Thyroid gland (tissue), 4 donors: ENCODE measurements around the gene FBXO41.

ENCODE experiments used
- CTCF ChIP-seq, 6 experiments: fragments of 200-600 bp in 3 of 6; fragments of 450-650 bp in 3 of 6; sonication (generic) in 3 of 6; IDR thresholded peaks; one replicate each; pipeline ENCODE4 v1.5.1; 2016 to 2019; ENCODE audit warnings: antibody characterized with exemption in 6 of 6, mild to moderate bottlenecking in 2 of 6, inconsistent platforms in 1 of 6, moderate library complexity in 1 of 6
- POLR2A ChIP-seq, 2 donors: fragments of 450-650 bp; IDR thresholded peaks; one replicate each; pipeline ENCODE4 v1.6.1; 2017; ENCODE audit warnings: antibody characterized with exemption in 2 of 2, mild to moderate bottlenecking in 2 of 2, moderate library complexity in 1 of 2

GRCh38 chr2:73227086-73227485 is 57.2 kb downstream of the FBXO41 start:
- no peak for TF ChIP-seq CTCF (IDR thresholded peaks at IDR 0.05)
- TF ChIP-seq POLR2A (IDR thresholded peaks at IDR 0.05), result no peak
